Pancreas (tissue), 10 donors: ENCODE measurements around the gene HDAC4. TPM values are rescaled to one million over a fixed set of nuclear protein-coding genes. Genes with fewer than 3 reads are reported as not detected.
A peak's percentile ranks its signal among the peaks of the same experiment; 100 is the strongest.

Experiments
- ATAC-seq, 4 donors: fragments of 200-7000 bp; cut with Tn5 transposase; one replicate each; pipeline versions ENCODE4 v1.8.0 to v1.9.1; 2020; ENCODE audit warnings: mild to moderate bottlenecking in 4 of 4, moderate library complexity in 4 of 4
- DNase-seq, 6 donors: peaks; one replicate each; pipeline ENCODE4 v3.0.0-alpha.2; 2020
- FAIRE-seq: peaks from 2 replicates; lab custom pipeline; 2012; peaks lifted over from hg19 to GRCh38; lab: Jason Lieb, UNC
- H3K27ac ChIP-seq, 4 donors: fragments of 200-600 bp; sonication (generic); 1 replicate in 3 of 4; 2 replicates in 1 of 4; pipeline versions ENCODE4 v1.5.0 to v1.8.0; 2020
- H3K27me3 ChIP-seq, 4 donors: fragments of 200-600 bp; one replicate each; pipeline ENCODE4 v1.8.0; 2021
- H3K36me3 ChIP-seq, 3 donors: fragments of 200-600 bp; sonication (generic) in 1 of 3; one replicate each; pipeline versions ENCODE4 v1.5.0 to v1.8.0; 2020 to 2021
- H3K4me1 ChIP-seq, 3 donors: fragments of 200-600 bp; one replicate each; pipeline ENCODE4 v1.8.0; 2021
- H3K4me3 ChIP-seq, 4 donors: fragments of 200-600 bp; sonication (generic) in 2 of 4; one replicate each; pipeline versions ENCODE4 v1.5.0 to v1.8.0; 2020 to 2021
- H3K9me3 ChIP-seq, 4 donors: fragments of 200-600 bp; one replicate each; pipeline ENCODE4 v1.8.0; 2021
- CTCF ChIP-seq, 4 donors: fragments of 200-600 bp; sonication (generic) in 3 of 4; IDR thresholded peaks; one replicate each; pipeline versions ENCODE4 v1.5.0 to v1.8.0; 2021; ENCODE audit warnings: antibody characterized with exemption in 4 of 4
- WGBS, 2 donors: extraction: QIAGEN DNeasy Blood & Tissue Kit; methylation state at CpG; one replicate each; pipeline ENCODE4 v1.1.7; 2013; 5-methylcytosine and 5-hydroxymethylcytosine counted together
- intact Hi-C, 3 donors: fragments of 100-400 bp; cut with DNase I; formaldehyde crosslinking; loops; one replicate each; pipeline versions ENCODE4 v1.11.1 to v1.14.2; 2022
- polyA plus RNA-seq, 2 donors: library from polyadenylated mRNA; stranded (reverse); fragments of 200-250 nt; gene quantifications; one replicate each; pipeline ENCODE4 v1.2.3, GENCODE V29; 2013
- total RNA-seq, 6 donors: library from RNA; stranded (reverse); fragmentation: NEBNext Ultra II Directional in 4 of 6; extraction: Animal tissue kit (Norgen Biotek cat#: 25700) in 4 of 6; gene quantifications; one replicate each; pipeline versions ENCODE4 v1.2.1 to v1.2.4, GENCODE V29; 2021 to 2023
- donor health status: healthy with polysubstance abuse.
- donor health status: DM: no; HTN: no; CAD: no; lungs with moderate emphysema.
- donor health status: DM: no; HTN: no; CAD: no.
- donor health status: control.
- donor health status: control.
- donor health status: Bipolar disorder and iron deficiency.
- donor health status: DM: yes; HTN: yes; CAD: no.
- donor health status: DM: no; HTN: no; CAD: no.
- donor health status: DM: no; HTN: no; CAD: no.
- donor health status: DM: yes; HTN: yes; CAD: no.

Gene HDAC4
- total and polyA plus RNA-seq, 8 donors: 8.2 to 31.8 (median 16.6) TPM

- no peaks in the 10 kb centered on the region for H3K27me3 ChIP-seq
- no peaks in the 10 kb centered on the region for H3K36me3 ChIP-seq
- H3K4me1 ChIP-seq: peaks cover 0 to 4% (median under 1%) of the 10 kb centered on the region in 3 donors
- no peak for TF ChIP-seq CTCF (IDR thresholded peaks at IDR 0.05)
- intact Hi-C loops: no loop called here
- no peak overlapping the region for H3K27ac ChIP-seq
- WGBS, 2 donors: 81 to 82% methylated on average over 19 of the region's 19 CpGs
- no peaks in the 10 kb centered on the region for H3K9me3 ChIP-seq
- DNase-seq: no peak
- H3K4me3 ChIP-seq: no peak overlapping the region
- peak in 2 of 4 donors; percentile 22 to 26 for ATAC-seq
- FAIRE-seq: no peak
Observed at GRCh38 chr2:239360421-239361310, 40.2 kb downstream of the HDAC4 start.

- DNase-seq (no peak), ATAC-seq (no peak), FAIRE-seq (no peak)
- Histone ChIP-seq H3K9me3 (no peaks in the 10 kb centered on the region), H3K27ac (no peak overlapping the region), H3K4me3 (no peak overlapping the region), H3K4me1 (peaks cover 0 to 10% (median 8%) of the 10 kb centered on the region in 3 donors), H3K36me3 (no peaks in the 10 kb centered on the region), H3K27me3 (no peaks in the 10 kb centered on the region)
- WGBS, 2 donors: 90 to 93% methylated on average over 11 of the region's 11 CpGs
- intact Hi-C loops: no loop called here
- no peak for TF ChIP-seq CTCF (IDR thresholded peaks at IDR 0.05)
Observed at GRCh38 chr2:239360008-239360407, 40.8 kb downstream of the HDAC4 start.

GRCh38 chr2:239359196-239359912 lies 41.5 kb downstream of the HDAC4 start:
- Histone ChIP-seq H3K27ac (no peak overlapping the region), H3K4me1 (peaks cover 0 to 10% (median 10%) of the 10 kb centered on the region in 3 donors), H3K9me3 (no peaks in the 10 kb centered on the region), H3K4me3 (no peak overlapping the region), H3K27me3 (no peaks in the 10 kb centered on the region), H3K36me3 (no peaks in the 10 kb centered on the region)
- FAIRE-seq (no peak), ATAC-seq (no peak), DNase-seq (no peak)
- no peak for TF ChIP-seq CTCF (IDR thresholded peaks at IDR 0.05)
- intact Hi-C loops: no loop called here
- 93% methylated on average over 20 of the region's 20 CpGs for WGBS, 2 donors

GRCh38 chr2:239358062-239358754 lies 42.6 kb downstream of the HDAC4 start:
- ATAC-seq (peak in 2 of 4 donors; percentile 42 to 66), DNase-seq (no peak)
- TF ChIP-seq CTCF (IDR thresholded peaks at IDR 0.05): no peak

More at GRCh38 chr2:239358062-239358754, 42.6 kb downstream of the HDAC4 start:
- H3K36me3 ChIP-seq: no peaks in the 10 kb centered on the region
- no peaks in the 10 kb centered on the region for H3K27me3 ChIP-seq
- no peak overlapping the region for H3K27ac ChIP-seq
- no peak overlapping the region for H3K4me3 ChIP-seq
- no peak for FAIRE-seq
- H3K4me1 ChIP-seq: peaks cover 0 to 10% (median 10%) of the 10 kb centered on the region in 3 donors
- H3K9me3 ChIP-seq: no peaks in the 10 kb centered on the region
- 90 to 92% methylated on average over 18 of the region's 18 CpGs for WGBS, 2 donors
- intact Hi-C loops: no loop called here
